ENCODE data around the gene SLCO1B1.
"Not testable (repeated sequence)": the region's sequence is repeated elsewhere in the genome, so short reads cannot be mapped to it uniquely, and the experiment has no call there.

SLCO1B1 gene

GRCh38 chr12:21130998-21131397, at the start of gene SLCO1B1:
Gene SLCO1B1, plus strand, starts transcription at chr12:21131194. Its CDS starts 10,381 bp downstream, at chr12:21141575.
- no peak for DNase-seq

GRCh38 chr12:21084753-21085152, 46.2 kb upstream of the SLCO1B1 start:
- DNase-seq = not testable (repeated sequence)

- no peak for DNase-seq
Measured at GRCh38 chr12:21111732-21112131, 19.3 kb upstream of the SLCO1B1 start.

GRCh38 chr12:21113266-21113665, 17.7 kb upstream of the SLCO1B1 start:
- DNase-seq = no peak

- no peak for DNase-seq
Measured at GRCh38 chr12:21117995-21118394, 13.0 kb upstream of the SLCO1B1 start.

- no peak for DNase-seq
Measured at GRCh38 chr12:21118760-21119159, 12.2 kb upstream of the SLCO1B1 start.

GRCh38 chr12:21129351-21129750, 1.6 kb upstream of the SLCO1B1 start:
- DNase-seq = no peak

GRCh38 chr12:21129906-21130305, 1.1 kb upstream of the SLCO1B1 start:
- DNase-seq = no peak

GRCh38 chr12:21137318-21137999, 6.5 kb downstream of the SLCO1B1 start:
- not testable (repeated sequence) for DNase-seq

- DNase-seq = no peak
Measured at GRCh38 chr12:21138016-21138415, 7.0 kb downstream of the SLCO1B1 start.

- no peak for DNase-seq
Measured at GRCh38 chr12:21144309-21144708, 13.3 kb downstream of the SLCO1B1 start.

GRCh38 chr12:21149861-21150260, 18.9 kb downstream of the SLCO1B1 start:
- not testable (repeated sequence) for DNase-seq

GRCh38 chr12:21151184-21151583, 20.2 kb downstream of the SLCO1B1 start:
- no peak for DNase-seq

GRCh38 chr12:21155522-21156351, 24.7 kb downstream of the SLCO1B1 start:
- no peak for DNase-seq

- no peak for DNase-seq
Measured at GRCh38 chr12:21165048-21165447, 34.1 kb downstream of the SLCO1B1 start.

GRCh38 chr12:21169878-21170472, 39.0 kb downstream of the SLCO1B1 start:
- DNase-seq = no peak

GRCh38 chr12:21172079-21172478, 41.1 kb downstream of the SLCO1B1 start:
- DNase-seq = no peak

GRCh38 chr12:21183721-21184275, 52.8 kb downstream of the SLCO1B1 start:
- no peak for DNase-seq

- DNase-seq = no peak
Measured at GRCh38 chr12:21190016-21190415, 59.0 kb downstream of the SLCO1B1 start.

GRCh38 chr12:21214433-21214832, 83.4 kb downstream of the SLCO1B1 start:
- DNase-seq = not testable (repeated sequence)

- no peak for DNase-seq
Measured at GRCh38 chr12:21219206-21219605, 88.2 kb downstream of the SLCO1B1 start.

- no peak for DNase-seq
Measured at GRCh38 chr12:21220266-21220665, 89.3 kb downstream of the SLCO1B1 start.

- DNase-seq = no peak
Measured at GRCh38 chr12:21221072-21221471, 90.1 kb downstream of the SLCO1B1 start.

Measured in hippocampal formation (tissue), 2 donors.